Stimulated activated CD4-positive, alpha-beta T cell treated with anti-CD3 and anti-CD28 coated beads, Interleukin-4, amount 100 ng/mL, for 48 hours (primary cell): ENCODE data around the gene FBXO40.

Experiments used
- DNase-seq, 2 donors: peaks; one replicate each; pipeline ENCODE4 v3.0.0-alpha.2; 2020; ENCODE audit warnings: low read depth in 2 of 2

The FBXO40 gene

GRCh38 chr3:121662742-121663141, 69.6 kb downstream of the FBXO40 start:
- DNase-seq = no peak

DNA sequence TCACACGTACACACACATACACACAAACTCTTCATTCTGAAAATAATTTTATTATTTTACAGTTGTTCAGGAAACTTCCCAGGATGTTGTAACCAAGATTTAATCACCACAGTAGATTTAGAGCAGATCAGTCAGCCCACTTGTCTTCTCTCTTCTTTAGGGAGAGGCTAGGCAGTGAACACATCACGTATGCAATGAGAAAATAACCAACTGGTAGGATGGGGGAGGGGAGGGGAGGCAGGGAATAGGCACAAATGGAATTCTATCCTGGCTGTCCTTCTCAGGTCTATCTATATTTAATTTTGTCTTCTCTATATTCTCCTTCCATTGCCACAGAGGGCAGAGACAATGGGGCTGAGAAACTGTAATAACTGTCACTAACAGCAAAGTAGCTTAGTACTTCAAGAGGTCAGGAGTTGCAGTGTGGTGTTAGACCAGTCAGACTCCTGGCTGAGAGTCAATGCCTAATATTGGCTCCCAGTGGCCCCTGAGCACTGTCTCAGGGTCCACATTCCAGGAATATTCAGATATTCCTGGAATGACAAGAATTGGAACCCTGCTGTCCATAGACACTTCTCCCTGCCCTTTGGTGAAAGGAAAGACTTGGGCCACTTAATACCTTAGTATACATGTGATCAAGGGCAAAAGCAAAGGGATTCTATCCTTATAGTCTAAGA, 70.1 kb downstream of the FBXO40 start:
- DNase-seq = no peak

DNA sequence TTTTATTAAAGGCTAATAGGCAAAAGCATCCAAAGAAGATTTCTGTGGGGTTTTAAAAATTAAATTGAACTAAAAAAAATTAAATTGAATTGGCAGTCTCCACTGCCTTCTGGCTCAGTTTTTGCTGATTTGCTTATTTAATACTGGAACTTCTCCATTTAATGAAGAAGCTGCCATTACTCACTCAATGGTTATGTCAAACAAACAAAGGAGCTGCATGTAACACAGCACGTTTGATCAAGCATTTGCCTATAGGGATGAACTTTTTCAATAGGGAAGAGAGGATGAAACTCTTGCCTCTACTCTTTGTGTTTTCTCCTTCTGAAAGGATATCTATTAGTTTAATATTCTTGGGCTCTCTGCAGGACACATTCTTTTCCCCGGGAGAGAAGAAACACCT, 72.3 kb downstream of the FBXO40 start:
- no peak for DNase-seq

DNA sequence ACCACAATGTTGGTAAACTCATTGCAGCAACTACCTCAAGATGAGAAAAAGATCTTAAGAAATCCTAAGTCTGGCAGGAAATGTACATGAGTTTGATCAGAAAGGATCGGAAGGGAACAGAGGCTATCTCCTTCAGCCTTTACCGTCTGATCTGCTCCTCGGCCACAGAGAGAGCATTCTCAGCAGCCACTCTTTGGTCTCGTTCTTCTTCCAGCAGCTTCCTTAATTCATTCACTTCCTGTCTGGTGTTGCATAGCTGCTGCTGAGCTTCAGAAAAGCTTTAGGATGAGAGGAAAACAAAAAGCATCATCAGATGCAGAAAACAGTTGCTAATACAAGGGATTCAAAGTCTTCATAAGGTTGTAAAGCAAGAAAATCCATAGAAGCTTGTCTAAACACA, 74.2 kb downstream of the FBXO40 start:
- DNase-seq = no peak

DNA sequence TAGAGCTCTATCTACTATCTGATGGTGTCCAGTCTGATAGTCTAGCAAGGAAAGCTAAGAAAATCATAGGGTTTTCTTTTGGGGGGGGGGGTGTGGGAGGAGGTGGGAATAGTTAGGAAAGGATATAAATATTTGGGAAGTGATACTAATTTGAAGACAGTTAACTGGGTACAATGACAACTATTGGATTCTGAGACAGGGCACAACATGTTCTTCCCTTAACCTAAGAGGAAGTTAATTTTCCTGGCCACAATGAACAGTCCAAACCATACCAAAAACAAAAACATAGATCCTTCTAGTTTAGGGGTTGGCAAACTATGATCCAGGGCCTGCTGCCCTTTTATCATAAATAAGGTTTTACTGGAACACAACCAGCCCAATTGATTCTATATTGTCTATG, 77.5 kb downstream of the FBXO40 start:
- DNase-seq = no peak

DNA sequence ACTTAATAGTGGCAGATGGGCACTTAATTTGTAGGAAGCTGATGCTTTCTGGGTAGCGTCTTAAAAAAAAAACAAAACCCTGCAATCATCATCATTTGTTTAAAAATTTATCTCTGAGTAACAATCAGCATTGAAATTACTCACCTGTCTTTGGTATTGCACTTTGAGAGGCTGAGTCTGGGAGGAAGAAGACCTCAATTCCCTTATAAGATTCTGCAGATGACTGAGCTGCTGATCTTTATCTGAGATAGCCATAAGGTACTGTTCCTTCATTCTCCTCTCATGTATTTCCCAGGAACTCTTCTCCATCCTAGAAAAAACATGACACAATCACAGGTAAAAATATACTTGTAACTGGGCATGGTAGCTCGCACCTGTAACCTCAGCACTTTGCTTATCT, 84.0 kb downstream of the FBXO40 start:
- DNase-seq = no peak
